CD4-positive, alpha-beta T cell treated with Interferon alpha-2 for 1 hour (primary cell): Measurements from ENCODE around the gene SEPTIN8.

Source experiments
- DNase-seq, 2 donors: peaks; one replicate each; pipeline ENCODE4 v3.0.0-alpha.2; 2020 to 2022

The SEPTIN8 gene

GRCh38 chr5:132777209-132778069 lies at the start of gene SEPTIN8:
SEPTIN8 (minus strand) TSS chr5:132777239; CDS start chr5:132777137, 102 bp downstream.
- peak; percentile 22 to 59 for DNase-seq

- DNase-seq: no peak
These were observed 49.5 kb upstream of the SEPTIN8 start for GRCh38 chr5:132826424-132827082.

GRCh38 chr5:132825834-132826391 lies 48.9 kb upstream of the SEPTIN8 start:
- no peak for DNase-seq

- DNase-seq: no peak
These were observed 48.2 kb upstream of the SEPTIN8 start for GRCh38 chr5:132825033-132825833.

- DNase-seq: no peak
These were observed 47.4 kb upstream of the SEPTIN8 start for GRCh38 chr5:132824426-132824825.

- DNase-seq: no peak
These were observed 46.5 kb upstream of the SEPTIN8 start for GRCh38 chr5:132823481-132824050.

- DNase-seq: no peak
These were observed 45.8 kb upstream of the SEPTIN8 start for GRCh38 chr5:132822650-132823480.

- no peak for DNase-seq
These were observed 44.8 kb upstream of the SEPTIN8 start for GRCh38 chr5:132821791-132822190.

GRCh38 chr5:132821350-132821749 lies 44.3 kb upstream of the SEPTIN8 start:
- DNase-seq: no peak

- DNase-seq: peak; percentile 85 to 89
These were observed 43.2 kb upstream of the SEPTIN8 start for GRCh38 chr5:132820162-132820754.

- DNase-seq: no peak
These were observed 42.4 kb upstream of the SEPTIN8 start for GRCh38 chr5:132819468-132819867.

- no peak for DNase-seq
These were observed 40.0 kb upstream of the SEPTIN8 start for GRCh38 chr5:132817011-132817410.

GRCh38 chr5:132816554-132816953 lies 39.5 kb upstream of the SEPTIN8 start:
- no peak for DNase-seq

GRCh38 chr5:132816083-132816482 lies 39.0 kb upstream of the SEPTIN8 start:
- no peak for DNase-seq

GRCh38 chr5:132815454-132815853 lies 38.4 kb upstream of the SEPTIN8 start:
- no peak for DNase-seq

GRCh38 chr5:132814503-132815294 lies 37.7 kb upstream of the SEPTIN8 start:
- no peak for DNase-seq

- DNase-seq: peak in 1 of 2 donors; percentile 33
These were observed 36.8 kb upstream of the SEPTIN8 start for GRCh38 chr5:132813599-132814502.

- DNase-seq: no peak
These were observed 36.0 kb upstream of the SEPTIN8 start, which contains the start of gene SOWAHA for GRCh38 chr5:132812781-132813598. SOWAHA (plus strand) TSS chr5:132813302; CDS start chr5:132813622, 320 bp downstream.
